ENCODE data around the gene FANCE. TPM values are rescaled to one million over a fixed set of nuclear protein-coding genes. Genes with fewer than 3 reads are reported as not detected.

FANCE gene
- total and polyA plus RNA-seq, 9 of the 15 experiments (the other 6 are each of a cell fraction or from before 2014, with no cell fraction given): 5.7 to 30.2 (median 17.0) TPM

DNA sequence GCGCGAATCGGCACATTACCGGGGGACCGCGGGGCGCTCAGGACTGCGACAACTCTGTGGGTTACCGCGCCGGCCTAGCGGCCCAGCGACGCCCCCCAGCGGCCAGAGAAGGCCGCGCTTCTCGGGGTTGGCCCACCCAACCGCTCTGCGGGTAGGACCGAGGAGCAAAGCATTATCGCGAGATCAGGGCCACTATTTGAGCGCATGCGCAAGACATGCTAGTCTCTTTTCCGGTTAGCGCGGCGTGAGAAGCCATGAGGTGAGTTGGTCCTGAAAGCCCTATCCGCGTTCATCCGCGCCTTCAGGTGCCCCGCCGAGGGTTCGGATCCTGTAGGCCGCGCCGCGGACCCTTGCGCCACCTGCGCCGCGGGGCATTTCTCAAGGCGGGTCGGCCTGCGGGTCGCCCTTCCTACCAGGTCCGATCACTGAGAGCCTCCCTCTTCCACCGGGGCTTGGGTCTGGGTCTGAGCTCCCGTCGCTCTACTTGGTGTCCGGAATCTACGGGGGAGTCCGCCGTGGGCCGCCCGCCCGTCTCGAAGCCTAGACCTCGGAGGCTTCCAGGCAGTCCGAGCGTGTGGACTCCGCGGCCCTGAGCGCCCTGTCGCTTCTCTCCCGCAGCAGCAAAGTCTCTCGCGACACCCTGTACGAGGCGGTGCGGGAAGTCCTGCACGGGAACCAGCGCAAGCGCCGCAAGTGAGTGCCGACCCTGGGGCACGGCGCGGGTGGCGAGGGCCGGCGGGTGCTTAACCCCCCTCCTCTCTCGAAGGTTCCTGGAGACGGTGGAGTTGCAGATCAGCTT, 16.2 kb downstream of the FANCE start, which contains the start of gene RPL10A (continued):
- TF ChIP-seq, protein P1, sequence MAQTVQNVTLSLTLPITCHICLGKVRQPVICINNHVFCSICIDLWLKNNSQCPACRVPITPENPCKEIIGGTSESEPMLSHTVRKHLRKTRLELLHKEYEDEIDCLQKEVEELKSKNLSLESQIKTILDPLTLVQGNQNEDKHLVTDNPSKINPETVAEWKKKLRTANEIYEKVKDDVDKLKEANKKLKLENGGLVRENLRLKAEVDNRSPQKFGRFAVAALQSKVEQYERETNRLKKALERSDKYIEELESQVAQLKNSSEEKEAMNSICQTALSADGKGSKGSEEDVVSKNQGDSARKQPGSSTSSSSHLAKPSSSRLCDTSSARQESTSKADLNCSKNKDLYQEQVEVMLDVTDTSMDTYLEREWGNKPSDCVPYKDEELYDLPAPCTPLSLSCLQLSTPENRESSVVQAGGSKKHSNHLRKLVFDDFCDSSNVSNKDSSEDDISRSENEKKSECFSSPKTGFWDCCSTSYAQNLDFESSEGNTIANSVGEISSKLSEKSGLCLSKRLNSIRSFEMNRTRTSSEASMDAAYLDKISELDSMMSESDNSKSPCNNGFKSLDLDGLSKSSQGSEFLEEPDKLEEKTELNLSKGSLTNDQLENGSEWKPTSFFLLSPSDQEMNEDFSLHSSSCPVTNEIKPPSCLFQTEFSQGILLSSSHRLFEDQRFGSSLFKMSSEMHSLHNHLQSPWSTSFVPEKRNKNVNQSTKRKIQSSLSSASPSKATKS (CRISPR knock-in tag; IDR thresholded peaks at IDR 0.05): no peak

DNA sequence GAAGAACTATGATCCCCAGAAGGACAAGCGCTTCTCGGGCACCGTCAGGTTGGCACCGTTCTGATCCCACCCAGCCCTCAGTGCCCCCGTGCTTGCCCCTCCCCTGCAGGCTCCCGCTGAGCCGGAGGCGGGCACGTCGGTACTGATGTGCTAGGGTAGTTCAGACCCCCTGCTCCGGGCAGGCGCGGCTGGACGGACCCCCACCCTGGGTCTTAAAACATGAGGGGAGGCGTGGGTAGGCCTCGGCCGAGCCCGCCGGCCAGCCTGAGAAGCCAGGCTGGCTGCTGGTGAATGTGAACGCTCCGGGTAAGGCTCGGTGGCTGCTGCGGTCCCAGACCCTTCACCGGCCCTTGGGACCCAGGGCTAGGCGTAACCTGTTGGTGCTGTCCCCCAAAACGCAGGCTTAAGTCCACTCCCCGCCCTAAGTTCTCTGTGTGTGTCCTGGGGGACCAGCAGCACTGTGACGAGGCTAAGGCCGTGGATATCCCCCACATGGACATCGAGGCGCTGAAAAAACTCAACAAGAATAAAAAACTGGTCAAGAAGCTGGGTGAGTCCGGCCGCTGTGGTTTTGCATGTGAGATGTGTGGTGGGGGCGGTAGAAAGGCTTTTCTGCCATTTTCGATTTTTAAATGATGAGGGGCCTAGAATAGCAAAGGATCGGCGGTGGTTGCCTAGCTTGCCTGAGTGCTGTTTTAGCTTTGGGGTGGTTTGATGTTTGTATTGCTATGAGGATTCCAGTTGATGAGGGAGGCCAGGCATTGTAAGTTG, 17.0 kb downstream of the FANCE start:
- ATAC-seq: peak; percentile 1
- H3K27ac ChIP-seq (ENCODE audit: extremely low read depth, low read depth, low read length): peak overlapping the region; percentile 93
- DNase-seq (ENCODE audit: extremely low read depth in 1 of 4, low spot score in 3 of 4): peak in 3 of 4 experiments; percentile 34 to 74 (median 72)
- peaks cover 23 to 24% of the 10 kb centered on the region in 2 experiments; a peak in 4 of 5 replicates for H3K4me1 ChIP-seq (replicated peaks in 1 of 2; ENCODE audit: control insufficient read depth in 2 of 2, insufficient read depth in 2 of 2, low read length in 2 of 2)
- no peak for FAIRE-seq
- H3K4me3 ChIP-seq: peak overlapping the region; percentile 91
- H4K20me1 ChIP-seq (replicated peaks; ENCODE audit: control insufficient read depth, insufficient read depth, low read length): peaks cover 37% of the 10 kb centered on the region
- peak overlapping the region; percentile 99 to 100 for H3K9ac ChIP-seq (ENCODE audit: insufficient read depth in 1 of 2, low read depth in 2 of 2, low read length in 2 of 2)
- in situ Hi-C loops (cut with MboI): loop anchor here (5.0 kb wide), 1 partner anchor 127 kb away; the partner anchor contains the start of gene PPARD
- BruUV-seq (replicated peaks): no TSS peak
- POLR2A ChIA-PET: interaction anchor here (0.6 to 7.6 kb wide), 20 partner anchors 9 to 210 kb away, joined by 3 to 167 read pairs (median 5); partner anchors contain the start of genes DEF6, FANCE, TEAD3 and ZNF76
- H3K27me3 ChIP-seq (ENCODE audit: control insufficient read depth in 2 of 2, insufficient read depth in 2 of 2, low read length in 2 of 2): no peaks in the 10 kb centered on the region; a peak in 1 of 5 replicates
- H3K9me1 ChIP-seq (ENCODE audit: control insufficient read depth, insufficient read depth, low read length): no peaks in the 10 kb centered on the region
- H3K36me3 ChIP-seq (ENCODE audit: control insufficient read depth, insufficient read depth, low read length): peaks cover 70% of the 10 kb centered on the region
- peaks cover 44% of the 10 kb centered on the region for H3K79me2 ChIP-seq (ENCODE audit: control insufficient read depth, insufficient read depth, low read length)
- CTCF ChIA-PET (ENCODE audit: low intra/inter-chr PET ratio): interaction anchor here (2.5 kb wide), 1 partner anchor 171 kb away, joined by 10 read pairs; the partner anchor contains the start of gene DEF6
- no peak overlapping the region for H2AFZ ChIP-seq (ENCODE audit: low read depth, low read length)
- intact Hi-C loops (cut with micrococcal nuclease): loop anchor here (1.0 kb wide), 3 partner anchors 16 to 172 kb away; partner anchors contain the start of genes DEF6 and PPARD
- peak overlapping the region; percentile 100 for H3K4me2 ChIP-seq (ENCODE audit: insufficient read depth, low read length)
- WGBS (ENCODE audit: insufficient coverage, low coverage, missing lambda C conversion rate): 1% methylated on average over 36 of the region's 37 CpGs
- H3K9me3 ChIP-seq (replicated peaks; ENCODE audit: control insufficient read depth, insufficient read depth, low read depth, low read length): 0 out of 2 replicates have a peak, but pooled peaks cover 1% of the 10 kb centered on the region
- TF ChIP-seq ELF4 (CRISPR knock-in tag; IDR thresholded peaks at IDR 0.05): no peak
- TF ChIP-seq, protein P2, sequence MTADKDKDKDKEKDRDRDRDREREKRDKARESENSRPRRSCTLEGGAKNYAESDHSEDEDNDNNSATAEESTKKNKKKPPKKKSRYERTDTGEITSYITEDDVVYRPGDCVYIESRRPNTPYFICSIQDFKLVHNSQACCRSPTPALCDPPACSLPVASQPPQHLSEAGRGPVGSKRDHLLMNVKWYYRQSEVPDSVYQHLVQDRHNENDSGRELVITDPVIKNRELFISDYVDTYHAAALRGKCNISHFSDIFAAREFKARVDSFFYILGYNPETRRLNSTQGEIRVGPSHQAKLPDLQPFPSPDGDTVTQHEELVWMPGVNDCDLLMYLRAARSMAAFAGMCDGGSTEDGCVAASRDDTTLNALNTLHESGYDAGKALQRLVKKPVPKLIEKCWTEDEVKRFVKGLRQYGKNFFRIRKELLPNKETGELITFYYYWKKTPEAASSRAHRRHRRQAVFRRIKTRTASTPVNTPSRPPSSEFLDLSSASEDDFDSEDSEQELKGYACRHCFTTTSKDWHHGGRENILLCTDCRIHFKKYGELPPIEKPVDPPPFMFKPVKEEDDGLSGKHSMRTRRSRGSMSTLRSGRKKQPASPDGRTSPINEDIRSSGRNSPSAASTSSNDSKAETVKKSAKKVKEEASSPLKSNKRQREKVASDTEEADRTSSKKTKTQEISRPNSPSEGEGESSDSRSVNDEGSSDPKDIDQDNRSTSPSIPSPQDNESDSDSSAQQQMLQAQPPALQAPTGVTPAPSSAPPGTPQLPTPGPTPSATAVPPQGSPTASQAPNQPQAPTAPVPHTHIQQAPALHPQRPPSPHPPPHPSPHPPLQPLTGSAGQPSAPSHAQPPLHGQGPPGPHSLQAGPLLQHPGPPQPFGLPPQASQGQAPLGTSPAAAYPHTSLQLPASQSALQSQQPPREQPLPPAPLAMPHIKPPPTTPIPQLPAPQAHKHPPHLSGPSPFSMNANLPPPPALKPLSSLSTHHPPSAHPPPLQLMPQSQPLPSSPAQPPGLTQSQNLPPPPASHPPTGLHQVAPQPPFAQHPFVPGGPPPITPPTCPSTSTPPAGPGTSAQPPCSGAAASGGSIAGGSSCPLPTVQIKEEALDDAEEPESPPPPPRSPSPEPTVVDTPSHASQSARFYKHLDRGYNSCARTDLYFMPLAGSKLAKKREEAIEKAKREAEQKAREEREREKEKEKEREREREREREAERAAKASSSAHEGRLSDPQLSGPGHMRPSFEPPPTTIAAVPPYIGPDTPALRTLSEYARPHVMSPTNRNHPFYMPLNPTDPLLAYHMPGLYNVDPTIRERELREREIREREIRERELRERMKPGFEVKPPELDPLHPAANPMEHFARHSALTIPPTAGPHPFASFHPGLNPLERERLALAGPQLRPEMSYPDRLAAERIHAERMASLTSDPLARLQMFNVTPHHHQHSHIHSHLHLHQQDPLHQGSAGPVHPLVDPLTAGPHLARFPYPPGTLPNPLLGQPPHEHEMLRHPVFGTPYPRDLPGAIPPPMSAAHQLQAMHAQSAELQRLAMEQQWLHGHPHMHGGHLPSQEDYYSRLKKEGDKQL (CRISPR knock-in tag; IDR thresholded peaks at IDR 0.05; ENCODE audit: borderline replicate concordance): 0 out of 2 replicates have a peak, but pooled peaks have one; percentile 89
- peak; percentile 4 for TF ChIP-seq U2AF1 (optimal IDR thresholded peaks at IDR 0.05; ENCODE audit: low read depth, low read length)
- no peak for TF ChIP-seq ZZZ3 (IDR thresholded peaks at IDR 0.05)
- TF ChIP-seq, protein P3, sequence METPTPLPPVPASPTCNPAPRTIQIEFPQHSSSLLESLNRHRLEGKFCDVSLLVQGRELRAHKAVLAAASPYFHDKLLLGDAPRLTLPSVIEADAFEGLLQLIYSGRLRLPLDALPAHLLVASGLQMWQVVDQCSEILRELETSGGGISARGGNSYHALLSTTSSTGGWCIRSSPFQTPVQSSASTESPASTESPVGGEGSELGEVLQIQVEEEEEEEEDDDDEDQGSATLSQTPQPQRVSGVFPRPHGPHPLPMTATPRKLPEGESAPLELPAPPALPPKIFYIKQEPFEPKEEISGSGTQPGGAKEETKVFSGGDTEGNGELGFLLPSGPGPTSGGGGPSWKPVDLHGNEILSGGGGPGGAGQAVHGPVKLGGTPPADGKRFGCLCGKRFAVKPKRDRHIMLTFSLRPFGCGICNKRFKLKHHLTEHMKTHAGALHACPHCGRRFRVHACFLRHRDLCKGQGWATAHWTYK (CRISPR knock-in tag; IDR thresholded peaks at IDR 0.05): no peak
- no peak for TF ChIP-seq BDP1 (IDR thresholded peaks at IDR 0.05; ENCODE audit: insufficient read depth, insufficient read length)
- TF ChIP-seq LEF1 (IDR thresholded peaks at IDR 0.05): no peak
